HepG2 (cell line): ENCODE results near the gene CMTM3. TPM values are rescaled to one million over a fixed set of nuclear protein-coding genes. Genes with fewer than 3 reads are reported as not detected.

Experiments used
- BRF2 ChIP-seq: sonication (generic); formaldehyde crosslinking; IDR thresholded peaks from 2 replicates; pipeline ENCODE4 v1.8.1; 2022; ENCODE audit warnings: mild to moderate bottlenecking, missing genetic modification reagents
- CBX5 ChIP-seq: sonication (generic); formaldehyde crosslinking; IDR thresholded peaks from 2 replicates; pipeline ENCODE4 v1.4.0; 2020; ENCODE audit warnings: missing genetic modification reagents, borderline replicate concordance
- ESRRA ChIP-seq: sonication (generic); formaldehyde crosslinking; IDR thresholded peaks from 2 replicates; pipeline ENCODE4 v1.5.1; 2020; ENCODE audit warnings: mild to moderate bottlenecking, low read depth, missing genetic modification reagents
- HOXD1 ChIP-seq: sonication (generic); formaldehyde crosslinking; IDR thresholded peaks from 2 replicates; pipeline ENCODE4 v1.5.0; 2020; ENCODE audit warnings: missing genetic modification reagents
- ISX ChIP-seq: sonication (generic); formaldehyde crosslinking; conservative IDR thresholded peaks from 2 replicates; pipeline ENCODE4 v1.5.0; 2020; ENCODE audit warnings: missing genetic modification reagents
- KLF12 ChIP-seq: sonication (generic); formaldehyde crosslinking; IDR thresholded peaks from 2 replicates; pipeline ENCODE4 v1.4.0; 2020; ENCODE audit warnings: missing genetic modification reagents, borderline replicate concordance
- MAZ ChIP-seq, 2 experiments: sonication (generic) in 1 of 2; formaldehyde crosslinking in 1 of 2; IDR thresholded peaks; 2 replicates each; pipeline versions ENCODE4 v1.5.0 to v1.6.1; 2012 to 2020; ENCODE audit warnings: low read depth in 2 of 2, mild to moderate bottlenecking in 2 of 2, borderline replicate concordance in 1 of 2, improper control_type of control experiment in 1 of 2, low read length in 1 of 2, missing genetic modification reagents in 1 of 2, moderate library complexity in 1 of 2
- PHF21A ChIP-seq: sonication (generic); formaldehyde crosslinking; IDR thresholded peaks from 2 replicates; pipeline ENCODE4 v1.5.0; 2020; ENCODE audit warnings: mild to moderate bottlenecking, missing genetic modification reagents
- SALL2 ChIP-seq: sonication (generic); formaldehyde crosslinking; IDR thresholded peaks from 2 replicates; pipeline ENCODE4 v1.8.1; 2023; ENCODE audit warnings: mild to moderate bottlenecking, missing genetic modification reagents, inconsistent platforms
- SETDB1 ChIP-seq: sonication (generic); formaldehyde crosslinking; IDR thresholded peaks from 2 replicates; pipeline ENCODE4 v1.5.1; 2020; ENCODE audit warnings: missing genetic modification reagents, mild to moderate bottlenecking, borderline replicate concordance
- TOPORS ChIP-seq: sonication (generic); formaldehyde crosslinking; IDR thresholded peaks from 2 replicates; pipeline ENCODE4 v1.8.0; 2023; ENCODE audit warnings: mild to moderate bottlenecking, missing genetic modification reagents
- ZC3H13 ChIP-seq: sonication (generic); formaldehyde crosslinking; IDR thresholded peaks from 2 replicates; pipeline ENCODE4 v1.8.1; 2023; ENCODE audit warnings: mild to moderate bottlenecking, missing genetic modification reagents, moderate library complexity
- ZNF24 ChIP-seq: fragments of 450-650 bp; IDR thresholded peaks from 2 replicates; pipeline ENCODE4 v1.6.1; 2017; ENCODE audit warnings: antibody characterized with exemption, mild to moderate bottlenecking
- ZNF263 ChIP-seq: sonication (generic); formaldehyde crosslinking; IDR thresholded peaks from 2 replicates; pipeline ENCODE4 v1.4.0; 2020; ENCODE audit warnings: missing genetic modification reagents
- ZNF407 ChIP-seq: sonication (generic); formaldehyde crosslinking; IDR thresholded peaks from one replicate; pipeline ENCODE4 v1.5.1; 2020; ENCODE audit warnings: mild to moderate bottlenecking, missing genetic modification reagents; ENCODE audit errors: not compliant biosample characterization
- ZNF431 ChIP-seq: sonication (generic); formaldehyde crosslinking; IDR thresholded peaks from 2 replicates; pipeline ENCODE4 v1.9.0; 2022; ENCODE audit warnings: missing genetic modification reagents, low read depth, mild to moderate bottlenecking, borderline replicate concordance
- ZNF432 ChIP-seq: sonication (generic); formaldehyde crosslinking; IDR thresholded peaks from 2 replicates; pipeline ENCODE4 v1.5.0; 2020; ENCODE audit warnings: missing genetic modification reagents, mild to moderate bottlenecking, borderline replicate concordance
- ZNF510 ChIP-seq: sonication (generic); formaldehyde crosslinking; IDR thresholded peaks from 2 replicates; pipeline ENCODE4 v1.4.0; 2020; ENCODE audit warnings: low read depth, mild to moderate bottlenecking, missing genetic modification reagents
- ZNF550 ChIP-seq: sonication (generic); formaldehyde crosslinking; IDR thresholded peaks from 2 replicates; pipeline ENCODE4 v1.4.0; 2020; ENCODE audit warnings: mild to moderate bottlenecking, missing genetic modification reagents, borderline replicate concordance
- ZNF607 ChIP-seq: sonication (generic); formaldehyde crosslinking; IDR thresholded peaks from 2 replicates; pipeline ENCODE4 v1.5.1; 2020; ENCODE audit warnings: missing genetic modification reagents, mild to moderate bottlenecking, borderline replicate concordance
- polyA plus RNA-seq, 8 experiments: library from polyadenylated mRNA; depleted of rRNA in 3 of 8; stranded (reverse) in 7 of 8; unstranded in 1 of 8; fragments of >200 nt; fragmentation: Illumina TruSeq in 4 of 8; extraction: Trizol in 4 of 8; gene quantifications; 2 replicates each; pipeline versions ENCODE4 v1.2.1 to v1.2.3, GENCODE V29; 2011 to 2016; ENCODE audit warnings: low read depth in 4 of 8, missing spikeins in 1 of 8, mixed read lengths in 1 of 8; ENCODE audit not compliant: insufficient read depth in 1 of 8
- total RNA-seq, 5 experiments: library from RNA; depleted of rRNA; stranded (reverse); fragments of >200 nt; fragmentation: Illumina TruSeq; extraction: Trizol; gene quantifications; 2 replicates each; pipeline ENCODE4 v1.2.3, GENCODE V29; 2016; ENCODE audit warnings: low read depth in 1 of 5

CMTM3 gene
- total and polyA plus RNA-seq, 2 of the 13 experiments (the other 11 are each of a cell fraction or from before 2014, with no cell fraction given): 29.2 to 48.7 TPM

- TF ChIP-seq SALL2 (CRISPR knock-in tag): no peak
- no peak for TF ChIP-seq ZNF431 (CRISPR knock-in tag)
- no peak for TF ChIP-seq TOPORS
- TF ChIP-seq ZC3H13 (CRISPR knock-in tag): no peak
- TF ChIP-seq MAZ (IDR thresholded peaks at IDR 0.05; ENCODE audit: borderline replicate concordance, low read depth, low read length): no peak
- TF ChIP-seq MAZ (CRISPR knock-in tag; IDR thresholded peaks at IDR 0.05; ENCODE audit: low read depth): no peak
- no peak for TF ChIP-seq ZNF510 (CRISPR knock-in tag)
- TF ChIP-seq ZNF550: no peak
- TF ChIP-seq PHF21A (CRISPR knock-in tag): peak; percentile 48; the same call in 1 of the 2 replicates
- TF ChIP-seq KLF12: no peak
- TF ChIP-seq BRF2 (CRISPR knock-in tag): no peak
- no peak for TF ChIP-seq ISX
- no peak for TF ChIP-seq CBX5 (CRISPR knock-in tag)
- no peak; the same call in 1 of the 2 replicates for TF ChIP-seq ESRRA (CRISPR knock-in tag)
- TF ChIP-seq ZNF24: no peak
- no peak for TF ChIP-seq ZNF607
- no peak for TF ChIP-seq ZNF407
- TF ChIP-seq SETDB1 (CRISPR knock-in tag): no peak
- TF ChIP-seq ZNF263 (CRISPR knock-in tag): no peak
- no peak for TF ChIP-seq ZNF432
- TF ChIP-seq HOXD1 (CRISPR knock-in tag): no peak
These were observed 36.3 kb downstream of the CMTM3 start (continued) for GRCh38 chr16:66640724-66641314.
